IMR-90 (cell line): ENCODE measurements around the gene SPATS2L. TPM values are rescaled to one million over a fixed set of nuclear protein-coding genes. Genes with fewer than 3 reads are reported as not detected.

Source experiments
- ATAC-seq: fragments of 200-7000 bp; cut with Tn5 transposase; 2 replicates; pipeline ENCODE4 v1.9.1; 2020; ENCODE audit warnings: low read depth, mild to moderate bottlenecking, moderate library complexity
- BruUV-seq: library from RNA; stranded (reverse); fragments of 400-500 nt; replicated peaks from 2 replicates; lab custom pipeline; 2021; lab: Mats Ljungman, UMichigan
- CTCF ChIA-PET: fragments of 300-600 bp; formaldehyde crosslinking; extraction: SDS; loops from one replicate; lab custom pipeline; 2021; ENCODE audit warnings: antibody characterized with exemption; lab: Yijun Ruan, JAX
- POLR2A ChIA-PET: fragments of 300-600 bp; sonication (Branson Sonifier 250); formaldehyde crosslinking; loops from one replicate; lab custom pipeline; 2022; ENCODE audit warnings: antibody characterized with exemption; ENCODE audit not compliant: unreplicated experiment; lab: Charles Lee
- DNase-seq: peaks from one replicate; pipeline ENCODE4 v3.0.0; 2013
- H2AFZ ChIP-seq: replicated peaks from 2 replicates; pipeline ENCODE3; 2013; ENCODE audit warnings: low read length, mild to moderate bottlenecking; ENCODE audit not compliant: poor library complexity
- H2AK5ac ChIP-seq: 2 replicates; pipeline ENCODE4 v1.6.1; 2013; ENCODE audit warnings: low read depth, low read length, inconsistent platforms
- H2AK9ac ChIP-seq: replicated peaks from 2 replicates; pipeline ENCODE3; 2013; ENCODE audit warnings: mild to moderate bottlenecking, low read depth, low read length, moderate library complexity; ENCODE audit not compliant: poor library complexity
- H2BK120ac ChIP-seq: 2 replicates; pipeline ENCODE4 v1.6.1; 2013; ENCODE audit warnings: low read depth, low read length, inconsistent platforms
- H2BK15ac ChIP-seq: 3 replicates; pipeline ENCODE4 v1.6.1; 2013; ENCODE audit warnings: low read depth, low read length, inconsistent platforms
- H2BK20ac ChIP-seq: 2 replicates; pipeline ENCODE4 v1.6.1; 2013; ENCODE audit warnings: low read depth, mild to moderate bottlenecking, inconsistent platforms, low read length, moderate library complexity
- H2BK5ac ChIP-seq: 2 replicates; pipeline ENCODE4 v1.6.1; 2013; ENCODE audit warnings: mild to moderate bottlenecking, low read depth, low read length, inconsistent platforms; ENCODE audit not compliant: poor library complexity, severe bottlenecking
- H3K14ac ChIP-seq: replicated peaks from 2 replicates; pipeline ENCODE4 v1.6.1; 2013; ENCODE audit warnings: low read depth, low read length, inconsistent platforms
- H3K18ac ChIP-seq: 2 replicates; pipeline ENCODE4 v1.6.1; 2013; ENCODE audit warnings: low read depth, low read length, control low read depth
- H3K23ac ChIP-seq: 2 replicates; pipeline ENCODE4 v1.6.1; 2013; ENCODE audit warnings: low read depth, low read length, inconsistent platforms
- H3K27ac ChIP-seq: 2 replicates; pipeline ENCODE4 v1.5.1; 2013; ENCODE audit warnings: mild to moderate bottlenecking, control low read depth, low read length; ENCODE audit not compliant: insufficient read depth
- H3K27me3 ChIP-seq: 2 replicates; pipeline ENCODE4 v1.6.1; 2013; ENCODE audit warnings: low read length; ENCODE audit not compliant: control insufficient read depth, insufficient read depth
- H3K36me3 ChIP-seq: 2 replicates; pipeline ENCODE4 v1.6.1; 2013; ENCODE audit warnings: low read length, mixed read lengths; ENCODE audit not compliant: control insufficient read depth, insufficient read depth
- H3K4ac ChIP-seq: 2 replicates; pipeline ENCODE4 v1.6.1; 2013; ENCODE audit warnings: low read depth, low read length, inconsistent platforms
- H3K4me1 ChIP-seq: 2 replicates; pipeline ENCODE4 v1.6.1; 2013; ENCODE audit warnings: low read length, mixed read lengths; ENCODE audit not compliant: control insufficient read depth, insufficient read depth
- H3K4me2 ChIP-seq: 2 replicates; pipeline ENCODE4 v1.6.1; 2013; ENCODE audit warnings: low read depth, mild to moderate bottlenecking, control low read depth, low read length, moderate library complexity
- H3K4me3 ChIP-seq: 2 replicates; pipeline ENCODE4 v1.5.1; 2013; ENCODE audit warnings: low read depth, mild to moderate bottlenecking, control low read depth, low read length, moderate library complexity; ENCODE audit not compliant: insufficient read depth
- H3K56ac ChIP-seq: 2 replicates; pipeline ENCODE4 v1.6.1; 2013; ENCODE audit warnings: low read length, inconsistent platforms; ENCODE audit not compliant: insufficient read depth; ENCODE audit errors: extremely low read depth
- H3K79me1 ChIP-seq, 2 experiments: 2 replicates each; pipeline ENCODE4 v1.6.1; 2013; ENCODE audit warnings: low read length in 2 of 2, inconsistent platforms in 1 of 2, low read depth in 1 of 2
- H3K9ac ChIP-seq: 2 replicates; pipeline ENCODE4 v1.6.1; 2013; ENCODE audit warnings: low read depth, low read length, control low read depth
- H3K9me1 ChIP-seq: 2 replicates; pipeline ENCODE4 v1.6.1; 2013; ENCODE audit warnings: low read length, inconsistent platforms; ENCODE audit not compliant: insufficient read depth
- H3K9me3 ChIP-seq: 2 replicates; pipeline ENCODE4 v1.6.1; 2013; ENCODE audit warnings: low read length; ENCODE audit not compliant: control insufficient read depth, insufficient read depth
- H4K20me1 ChIP-seq: 2 replicates; pipeline ENCODE4 v1.6.1; 2013; ENCODE audit warnings: low read length, inconsistent platforms; ENCODE audit not compliant: insufficient read depth
- H4K5ac ChIP-seq: 2 replicates; pipeline ENCODE4 v1.6.1; 2013; ENCODE audit warnings: mild to moderate bottlenecking, low read depth, low read length, control low read depth
- H4K8ac ChIP-seq, 2 experiments: 2 replicates each; pipeline ENCODE4 v1.6.1; 2013; ENCODE audit warnings: low read depth in 2 of 2, low read length in 2 of 2, control low read depth in 1 of 2, inconsistent platforms in 1 of 2
- H4K91ac ChIP-seq: 2 replicates; pipeline ENCODE4 v1.6.1; 2013; ENCODE audit warnings: low read depth, low read length, inconsistent platforms; ENCODE audit not compliant: insufficient read depth
- ELK1 ChIP-seq: fragments of 150-350 bp; IDR thresholded peaks from 2 replicates; pipeline ENCODE4 v1.6.1; 2016; ENCODE audit warnings: low read depth, mild to moderate bottlenecking, low read length, moderate library complexity, borderline replicate concordance
- MXI1 ChIP-seq: IDR thresholded peaks from 2 replicates; pipeline ENCODE4 v1.6.1; 2012; ENCODE audit warnings: low read depth, mild to moderate bottlenecking, low read length, moderate library complexity, borderline replicate concordance
- RAD21 ChIP-seq: IDR thresholded peaks from 2 replicates; pipeline ENCODE4 v1.6.1; 2012; ENCODE audit warnings: low read length, improper control_type of control experiment
- RCOR1 ChIP-seq: IDR thresholded peaks from 2 replicates; pipeline ENCODE4 v1.6.1; 2012; ENCODE audit warnings: mild to moderate bottlenecking, low read length, improper control_type of control experiment; ENCODE audit not compliant: insufficient replicate concordance
- RFX5 ChIP-seq: IDR thresholded peaks from 2 replicates; pipeline ENCODE4 v1.8.0; 2012; ENCODE audit warnings: low read depth, mild to moderate bottlenecking, low read length, moderate library complexity
- SMC3 ChIP-seq: fragments of 150-350 bp; IDR thresholded peaks from 2 replicates; pipeline ENCODE4 v1.6.1; 2016; ENCODE audit warnings: low read depth, mild to moderate bottlenecking, antibody characterized with exemption, low read length, moderate library complexity
- dilution Hi-C: fragments of 300-500 bp; cut with HindIII; formaldehyde crosslinking; loops from one replicate; pipeline ENCODE4 v1.14.3; 2018; ENCODE audit warnings: low sequenced_read_pairs; ENCODE audit not compliant: unreplicated experiment
- in situ Hi-C: fragments of 300-500 bp; cut with MboI; formaldehyde crosslinking; loops from 3 replicates; pipeline ENCODE4 v1.14.3; 2019; ENCODE audit warnings: low sequenced_read_pairs, inconsistent platforms, mixed read lengths
- intact Hi-C: fragments of 100-400 bp; cut with micrococcal nuclease; formaldehyde crosslinking; loops from 2 replicates; pipeline ENCODE4 v1.10.0; 2022
- polyA plus RNA-seq, 3 experiments: library from polyadenylated mRNA; depleted of rRNA; stranded (reverse); fragments of >200 nt; gene quantifications; 2 replicates each; pipeline ENCODE4 v1.2.3, GENCODE V29; 2012; ENCODE audit warnings: low replicate concordance in 1 of 3
- total RNA-seq: library from RNA; depleted of rRNA; stranded (reverse); fragments of >200 nt; gene quantifications from 2 replicates; pipeline ENCODE4 v1.2.3, GENCODE V29; 2012

Gene SPATS2L
- total and polyA plus RNA-seq, 2 of the 4 experiments (the other 2 are of a cell fraction): 118 to 155 TPM

- H2AK5ac ChIP-seq: no peak overlapping the region
- no peak overlapping the region for H2AK9ac ChIP-seq
- no peak overlapping the region for H4K5ac ChIP-seq
- DNase-seq (no peak), ATAC-seq (no peak)
- H2BK20ac ChIP-seq: no peak overlapping the region
- no peak overlapping the region for H2BK5ac ChIP-seq
- H2BK15ac ChIP-seq: no peak overlapping the region
- no peaks in the 10 kb centered on the region for H3K27me3 ChIP-seq
- CTCF ChIA-PET: interaction anchor here (1.3 to 1.6 kb wide), 2 partner anchors 221 to 509 kb away, joined by 4 to 5 read pairs; no protein-coding TSS in a partner anchor
- peaks cover 9% of the 10 kb centered on the region for H3K9me1 ChIP-seq
- H3K4me3 ChIP-seq: no peak overlapping the region
- H3K4me1 ChIP-seq: peaks cover 19% of the 10 kb centered on the region
- H3K4ac ChIP-seq: no peak overlapping the region
- H3K27ac ChIP-seq: no peak overlapping the region
- no peak overlapping the region for H3K9ac ChIP-seq
- no peak overlapping the region for H3K18ac ChIP-seq
- no peak overlapping the region for H3K56ac ChIP-seq
- in situ Hi-C loops (no loop called here), dilution Hi-C loops (no loop called here), intact Hi-C loops (loop anchor here (5.0 kb wide), 2 partner anchors 220 to 235 kb away; no protein-coding TSS in a partner anchor)
- H4K8ac ChIP-seq: no peak overlapping the region
- TF ChIP-seq RAD21 (no peak), RCOR1 (no peak), ELK1 (no peak), SMC3 (no peak), RFX5 (no peak), MXI1 (no peak)
- H3K14ac ChIP-seq: no peak overlapping the region
- H3K23ac ChIP-seq: no peak overlapping the region
- H3K79me1 ChIP-seq: peaks cover 0 to 16% of the 10 kb centered on the region in 2 experiments; a peak in 2 of 4 replicates
- no peaks in the 10 kb centered on the region for H4K20me1 ChIP-seq
- BruUV-seq: no TSS peak
- H3K36me3 ChIP-seq: peaks cover 23% of the 10 kb centered on the region
- no peak overlapping the region for H2BK120ac ChIP-seq
- no peaks in the 10 kb centered on the region for H3K9me3 ChIP-seq
- no peak overlapping the region for H3K4me2 ChIP-seq
- H2AFZ ChIP-seq: no peak overlapping the region
- no peak overlapping the region for H4K91ac ChIP-seq
- POLR2A ChIA-PET: no interaction called here
These were observed 175.7 kb downstream of the SPATS2L start for GRCh38 chr2:200482194-200482593.
